Naive B cell (primary cell): ENCODE data around the gene LRRTM4. TPM values are rescaled to one million over a fixed set of nuclear protein-coding genes. Genes with fewer than 3 reads are reported as not detected.
A peak's percentile ranks its signal among the peaks of the same experiment; 100 is the strongest.
"Not testable (repeated sequence)": the region's sequence is repeated elsewhere in the genome, so short reads cannot be mapped to it uniquely, and the experiment has no call there.

Source experiments
- ATAC-seq, 2 donors: fragments of 150-1000 bp; cut with Tn5 transposase; 2 replicates each; pipeline ENCODE4 v1.10.0; 2021; ENCODE audit warnings: low read depth in 2 of 2, mild to moderate bottlenecking in 2 of 2, moderate library complexity in 2 of 2
- DNase-seq: peaks from one replicate; pipeline ENCODE4 v3.0.0; 2022
- H3K27ac Mint-ChIP-seq, 6 donors: one replicate each; pipeline ENCODE4 v1.8.0; 2020 to 2022; ENCODE audit warnings: mild to moderate bottlenecking in 6 of 6, mixed read lengths in 6 of 6, moderate library complexity in 5 of 6, inconsistent platforms in 2 of 6
- H3K27me3 Mint-ChIP-seq, 3 donors: one replicate each; pipeline ENCODE4 v1.8.0; 2021 to 2022; ENCODE audit warnings: mixed read lengths in 3 of 3, mild to moderate bottlenecking in 1 of 3
- H3K36me3 Mint-ChIP-seq, 2 donors: one replicate each; pipeline ENCODE4 v1.8.0; 2020 to 2022; ENCODE audit warnings: mixed read lengths in 2 of 2, inconsistent platforms in 1 of 2, mild to moderate bottlenecking in 1 of 2
- H3K4me1 Mint-ChIP-seq, 3 donors: one replicate each; pipeline ENCODE4 v1.8.0; 2020 to 2022; ENCODE audit warnings: mixed read lengths in 3 of 3, inconsistent platforms in 1 of 3, mild to moderate bottlenecking in 1 of 3, moderate library complexity in 1 of 3
- H3K4me3 Mint-ChIP-seq, 8 donors: one replicate each; pipeline ENCODE4 v1.8.0; 2020 to 2022; ENCODE audit warnings: mild to moderate bottlenecking in 8 of 8, mixed read lengths in 8 of 8, moderate library complexity in 8 of 8, inconsistent platforms in 2 of 8
- H3K9me3 Mint-ChIP-seq, 7 donors: one replicate each; pipeline ENCODE4 v1.8.0; 2020 to 2022; ENCODE audit warnings: mixed read lengths in 7 of 7, mild to moderate bottlenecking in 5 of 7, inconsistent platforms in 2 of 7, moderate library complexity in 1 of 7
- polyA plus RNA-seq, 6 donors: library from polyadenylated mRNA; unstranded; fragments of 300-500 nt; fragmentation: Illumina TruSeq; gene quantifications; one replicate each; pipeline ENCODE4 v1.2.3, GENCODE V29; 2021; ENCODE audit warnings: low read depth in 6 of 6

LRRTM4 gene
- polyA plus RNA-seq, 6 donors from 2014 or later: not detected

- H3K4me3 Mint-ChIP-seq: no peak overlapping the region
- ATAC-seq (no peak), DNase-seq (no peak)
- H3K27ac Mint-ChIP-seq: no peak overlapping the region
- no peaks in the 10 kb centered on the region for H3K4me1 Mint-ChIP-seq
- H3K27me3 Mint-ChIP-seq: no peaks in the 10 kb centered on the region
- H3K9me3 Mint-ChIP-seq: peaks cover 0 to 3% (median 2%) of the 10 kb centered on the region in 7 donors
- H3K36me3 Mint-ChIP-seq: no peaks in the 10 kb centered on the region
Measured at GRCh38 chr2:77102927-77103326, 419.2 kb downstream of the LRRTM4 start.

GRCh38 chr2:77101796-77102452, 420.3 kb downstream of the LRRTM4 start:
- Mint-ChIP-seq H3K27ac (no peak overlapping the region), H3K4me1 (no peaks in the 10 kb centered on the region), H3K4me3 (no peak overlapping the region), H3K36me3 (no peaks in the 10 kb centered on the region), H3K27me3 (no peaks in the 10 kb centered on the region), H3K9me3 (peaks cover 0 to 3% (median 0%) of the 10 kb centered on the region in 7 donors)
- ATAC-seq: no peak
- DNase-seq: no peak

DNA sequence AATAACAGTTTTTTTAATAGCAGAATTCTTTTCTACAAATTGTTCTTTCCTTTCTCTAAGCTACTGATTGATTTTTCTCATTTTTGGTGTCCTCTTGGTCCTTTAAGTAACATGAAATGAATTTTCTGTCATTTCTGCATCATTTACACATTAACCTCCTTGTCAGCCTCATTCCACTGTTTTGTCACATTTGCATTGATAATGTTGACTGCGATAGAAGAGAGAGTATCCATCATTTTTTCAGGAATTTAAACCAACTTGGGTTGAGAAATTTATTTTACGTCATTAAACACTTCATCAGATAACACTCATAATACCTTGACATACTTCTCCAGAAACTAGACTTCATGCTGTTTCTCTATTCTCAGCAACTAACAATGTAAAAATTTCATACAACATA, 422.2 kb downstream of the LRRTM4 start:
- no peaks in the 10 kb centered on the region for H3K4me1 Mint-ChIP-seq

GRCh38 chr2:77095525-77095924, 426.7 kb downstream of the LRRTM4 start:
- not testable (repeated sequence) for DNase-seq, H3K27me3 Mint-ChIP-seq, H3K36me3 Mint-ChIP-seq, H3K4me3 Mint-ChIP-seq, H3K9me3 Mint-ChIP-seq, ATAC-seq, H3K4me1 Mint-ChIP-seq, H3K27ac Mint-ChIP-seq

More for the DNA sequence above, 422.2 kb downstream of the LRRTM4 start:
- Mint-ChIP-seq H3K27ac (no peak overlapping the region), H3K9me3 (peaks cover 0 to 3% (median 0%) of the 10 kb centered on the region in 7 donors), H3K27me3 (no peaks in the 10 kb centered on the region), H3K36me3 (no peaks in the 10 kb centered on the region), H3K4me3 (no peak overlapping the region)
- no peak for DNase-seq
- no peak for ATAC-seq

DNA sequence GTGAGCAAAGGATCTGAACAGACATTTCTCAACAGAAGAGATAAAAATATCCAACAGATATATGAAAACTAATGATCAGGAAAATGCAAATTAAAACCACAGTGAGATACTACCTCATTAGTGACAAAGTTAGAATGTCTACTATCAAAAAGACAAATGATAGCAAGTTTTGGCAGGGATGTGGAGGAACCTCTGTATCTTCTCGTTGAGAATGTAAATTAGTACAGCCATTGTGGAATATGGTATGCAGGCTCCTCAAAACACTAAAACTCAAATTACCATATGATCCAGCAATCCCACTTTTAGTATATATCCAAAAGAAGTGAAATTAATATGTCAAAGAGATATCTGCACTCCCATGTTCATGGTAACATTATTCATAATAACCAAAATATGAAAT, 427.1 kb downstream of the LRRTM4 start:
- DNase-seq: no peak
- Mint-ChIP-seq H3K4me3 (no peak overlapping the region), H3K36me3 (no peaks in the 10 kb centered on the region), H3K4me1 (no peaks in the 10 kb centered on the region), H3K27ac (no peak overlapping the region), H3K27me3 (peaks cover 0 to 6% (median 0%) of the 10 kb centered on the region in 3 donors), H3K9me3 (peaks cover 0 to 4% (median 3%) of the 10 kb centered on the region in 7 donors)
- no peak for ATAC-seq

- H3K27ac Mint-ChIP-seq, ATAC-seq: not testable (repeated sequence)
- H3K4me3 Mint-ChIP-seq: peak overlapping the region in 1 of 8 donors; percentile 19
Measured at GRCh38 chr2:77088424-77088823, 433.8 kb downstream of the LRRTM4 start.

DNA sequence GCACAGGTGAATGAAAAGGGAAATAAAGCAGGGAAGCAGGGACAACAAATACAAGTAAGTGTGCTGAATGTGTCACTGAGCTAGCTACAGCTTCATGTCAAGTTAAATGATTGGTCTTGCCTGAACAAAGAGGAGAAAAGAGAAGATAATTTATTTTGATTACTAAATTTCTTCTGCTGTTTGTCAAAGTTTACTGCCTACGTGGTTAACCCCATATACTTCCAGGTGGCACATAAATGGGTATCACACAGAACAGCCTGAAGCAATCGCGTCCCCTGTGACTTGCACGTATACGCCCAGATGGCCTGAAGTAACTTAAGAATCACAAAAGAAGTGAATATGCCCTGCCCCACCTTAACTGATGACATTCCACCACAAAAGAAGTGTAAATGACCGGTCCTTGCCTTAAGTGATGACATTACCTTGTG, 434.2 kb downstream of the LRRTM4 start:
- Mint-ChIP-seq H3K36me3 (peaks cover 0 to 13% of the 10 kb centered on the region in 2 donors), H3K27ac (no peak overlapping the region), H3K27me3 (peaks cover 0 to 17% (median 15%) of the 10 kb centered on the region in 3 donors), H3K9me3 (peaks cover 0 to 13% (median 5%) of the 10 kb centered on the region in 7 donors), H3K4me3 (no peak overlapping the region), H3K4me1 (no peaks in the 10 kb centered on the region)
- no peak for ATAC-seq
- no peak for DNase-seq

More at GRCh38 chr2:77088424-77088823, 433.8 kb downstream of the LRRTM4 start:
- Mint-ChIP-seq H3K27me3 (peaks cover 0 to 17% (median 15%) of the 10 kb centered on the region in 3 donors), H3K36me3 (peaks cover 0 to 13% of the 10 kb centered on the region in 2 donors), H3K9me3 (peaks cover 0 to 13% (median 5%) of the 10 kb centered on the region in 7 donors)
- not testable (repeated sequence) for H3K4me1 Mint-ChIP-seq, DNase-seq

GRCh38 chr2:77086478-77086877, 435.7 kb downstream of the LRRTM4 start:
- Mint-ChIP-seq H3K4me1 (no peaks in the 10 kb centered on the region), H3K27ac (no peak overlapping the region), H3K4me3 (no peak overlapping the region), H3K36me3 (peaks cover 0 to 13% of the 10 kb centered on the region in 2 donors), H3K27me3 (peaks cover 0 to 17% (median 15%) of the 10 kb centered on the region in 3 donors), H3K9me3 (peaks cover 0 to 13% (median 7%) of the 10 kb centered on the region in 7 donors)
- DNase-seq (no peak), ATAC-seq (no peak)

DNA sequence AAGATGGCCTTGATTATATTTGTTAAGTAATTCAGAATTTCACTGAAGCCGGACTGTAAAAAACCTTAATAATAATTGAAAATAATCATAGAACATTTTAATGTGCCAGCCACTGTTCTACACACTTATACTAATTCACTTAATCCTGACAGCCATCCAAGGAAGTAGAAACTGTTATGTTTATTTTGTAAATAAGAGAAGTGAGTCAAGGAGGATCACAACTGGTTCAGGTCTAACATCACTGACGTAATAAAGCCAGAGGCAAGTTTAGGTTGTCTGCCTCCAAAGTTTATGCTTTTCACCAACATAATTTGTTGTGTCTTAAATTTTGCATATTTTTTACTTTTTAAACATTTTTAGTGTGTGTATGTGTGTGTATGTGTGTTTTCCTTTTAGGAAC, 436.1 kb downstream of the LRRTM4 start:
- DNase-seq (no peak), ATAC-seq (no peak)
- H3K27me3 Mint-ChIP-seq: peaks cover 0 to 17% (median 15%) of the 10 kb centered on the region in 3 donors
- H3K4me3 Mint-ChIP-seq: no peak overlapping the region
- peaks cover 0 to 13% of the 10 kb centered on the region in 2 donors for H3K36me3 Mint-ChIP-seq
- H3K9me3 Mint-ChIP-seq: peaks cover 0 to 14% (median 7%) of the 10 kb centered on the region in 7 donors
- H3K4me1 Mint-ChIP-seq: no peaks in the 10 kb centered on the region
- no peak overlapping the region for H3K27ac Mint-ChIP-seq

DNA sequence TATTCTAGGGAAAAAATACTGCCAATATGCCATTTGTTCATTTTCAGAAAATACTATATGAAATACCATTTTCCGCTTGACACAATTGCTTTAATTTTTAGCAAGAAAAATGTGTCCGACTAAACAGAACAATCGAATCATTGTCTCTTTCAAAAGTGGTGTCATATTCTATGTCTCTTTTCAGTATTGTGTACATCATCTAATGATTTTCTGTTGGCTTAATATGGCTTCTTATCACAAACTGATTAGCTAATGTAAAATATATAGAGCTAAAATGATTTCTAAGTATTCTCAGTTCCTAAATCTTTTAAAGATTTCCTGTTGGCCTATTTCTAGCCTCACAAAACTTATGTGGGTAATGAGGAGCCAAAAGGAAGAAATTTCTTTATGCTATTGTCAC, 436.6 kb downstream of the LRRTM4 start:
- ATAC-seq (no peak), DNase-seq (no peak)
- Mint-ChIP-seq H3K4me3 (no peak overlapping the region), H3K9me3 (peaks cover 0 to 19% (median 7%) of the 10 kb centered on the region in 7 donors), H3K27me3 (peaks cover 0 to 15% (median 15%) of the 10 kb centered on the region in 3 donors), H3K4me1 (no peaks in the 10 kb centered on the region), H3K36me3 (peaks cover 0 to 13% of the 10 kb centered on the region in 2 donors), H3K27ac (no peak overlapping the region)

- DNase-seq (no peak), ATAC-seq (no peak)
- Mint-ChIP-seq H3K4me1 (no peaks in the 10 kb centered on the region), H3K9me3 (peaks cover 0 to 12% (median 4%) of the 10 kb centered on the region in 7 donors), H3K27me3 (no peaks in the 10 kb centered on the region), H3K36me3 (no peaks in the 10 kb centered on the region), H3K4me3 (no peak overlapping the region), H3K27ac (no peak overlapping the region)
Measured at GRCh38 chr2:77081597-77081996, 440.6 kb downstream of the LRRTM4 start.

GRCh38 chr2:77064324-77064723, 457.9 kb downstream of the LRRTM4 start:
- ATAC-seq (no peak), DNase-seq (no peak)
- H3K4me1 Mint-ChIP-seq: no peaks in the 10 kb centered on the region
- H3K27ac Mint-ChIP-seq: peak overlapping the region in 1 of 6 donors; percentile 33
- H3K9me3 Mint-ChIP-seq: peaks cover 0 to 8% (median 3%) of the 10 kb centered on the region in 7 donors
- no peak overlapping the region for H3K4me3 Mint-ChIP-seq
- H3K27me3 Mint-ChIP-seq: no peaks in the 10 kb centered on the region
- H3K36me3 Mint-ChIP-seq: no peaks in the 10 kb centered on the region

DNA sequence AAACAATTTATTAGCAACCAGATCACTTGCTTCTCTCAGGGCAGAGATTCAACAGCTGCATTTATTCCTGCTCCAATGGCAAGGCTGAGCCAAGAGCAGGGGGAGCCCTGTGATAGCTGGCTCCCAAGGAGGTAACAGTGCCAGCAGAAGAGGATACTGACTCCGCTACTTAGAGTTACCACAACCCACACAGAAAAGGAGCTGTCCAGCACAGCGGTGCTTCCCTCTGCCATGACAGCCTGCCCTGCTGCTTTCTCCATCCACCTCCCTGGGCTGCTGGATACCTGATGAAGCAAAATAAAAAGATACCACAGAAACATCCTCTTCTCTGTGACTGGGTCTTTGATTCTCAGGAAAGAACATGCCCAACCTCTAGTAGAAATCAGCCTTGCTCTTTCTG, 467.2 kb downstream of the LRRTM4 start:
- H3K9me3 Mint-ChIP-seq: peaks cover 0 to 4% (median 0%) of the 10 kb centered on the region in 7 donors
- DNase-seq (no peak), ATAC-seq (no peak)
- H3K27ac Mint-ChIP-seq: no peak overlapping the region
- H3K27me3 Mint-ChIP-seq: no peaks in the 10 kb centered on the region
- H3K4me1 Mint-ChIP-seq: no peaks in the 10 kb centered on the region
- H3K36me3 Mint-ChIP-seq: no peaks in the 10 kb centered on the region
- no peak overlapping the region for H3K4me3 Mint-ChIP-seq

DNA sequence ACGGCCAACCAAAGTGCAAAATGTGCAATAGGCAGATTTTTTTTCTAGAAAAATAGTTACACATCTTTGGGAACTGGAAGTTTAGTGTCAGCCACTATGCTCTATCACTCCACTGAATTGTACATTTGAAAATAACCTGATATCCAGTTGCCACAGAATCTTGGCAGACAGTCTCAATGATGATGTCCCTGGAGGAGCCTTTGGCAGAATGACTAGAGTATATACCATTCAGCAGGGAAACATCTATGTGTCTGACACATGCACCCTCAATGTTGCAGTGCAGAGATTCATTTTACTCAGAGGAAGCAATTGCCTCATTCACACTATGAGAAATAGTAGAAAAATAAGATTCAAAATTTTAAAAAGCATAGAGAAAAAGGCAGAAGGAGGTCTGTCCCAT, 475.8 kb downstream of the LRRTM4 start:
- Mint-ChIP-seq H3K27me3 (no peaks in the 10 kb centered on the region), H3K9me3 (peaks cover 0 to 5% (median 4%) of the 10 kb centered on the region in 7 donors), H3K36me3 (no peaks in the 10 kb centered on the region), H3K4me1 (no peaks in the 10 kb centered on the region), H3K27ac (no peak overlapping the region), H3K4me3 (no peak overlapping the region)
- ATAC-seq (no peak), DNase-seq (no peak)
